Measurements from ENCODE around the gene HSFX4. TPM values are rescaled to one million over a fixed set of nuclear protein-coding genes. Genes with fewer than 3 reads are reported as not detected.

The HSFX4 gene
- total RNA-seq, 1 donor from 2014 or later = not detected

DNA sequence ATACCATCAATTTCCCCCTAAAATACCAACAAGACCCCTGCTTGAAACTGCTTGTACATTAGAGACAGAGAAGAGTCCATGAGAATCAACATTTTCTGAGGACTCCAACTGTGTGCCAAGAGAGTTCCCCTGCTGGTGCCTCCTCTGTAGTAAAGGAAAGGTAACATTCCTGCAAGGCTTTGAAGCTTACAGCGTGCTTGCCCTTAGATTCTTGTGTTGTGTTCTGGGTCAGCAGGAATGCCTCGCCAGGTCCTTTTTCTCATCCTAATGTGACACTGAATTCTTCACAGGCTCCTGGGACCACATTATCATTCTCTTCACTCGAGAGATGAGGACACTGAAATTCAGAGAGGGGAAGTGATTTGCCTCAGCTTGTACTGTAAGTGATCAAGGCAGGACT, 18.6 kb downstream of the HSFX4 start:
- no peaks in the 10 kb centered on the region for H3K27me3 ChIP-seq
- Mint-ChIP-seq H3K4me3 (no peak overlapping the region), H3K36me3 (no peaks in the 10 kb centered on the region)

DNA sequence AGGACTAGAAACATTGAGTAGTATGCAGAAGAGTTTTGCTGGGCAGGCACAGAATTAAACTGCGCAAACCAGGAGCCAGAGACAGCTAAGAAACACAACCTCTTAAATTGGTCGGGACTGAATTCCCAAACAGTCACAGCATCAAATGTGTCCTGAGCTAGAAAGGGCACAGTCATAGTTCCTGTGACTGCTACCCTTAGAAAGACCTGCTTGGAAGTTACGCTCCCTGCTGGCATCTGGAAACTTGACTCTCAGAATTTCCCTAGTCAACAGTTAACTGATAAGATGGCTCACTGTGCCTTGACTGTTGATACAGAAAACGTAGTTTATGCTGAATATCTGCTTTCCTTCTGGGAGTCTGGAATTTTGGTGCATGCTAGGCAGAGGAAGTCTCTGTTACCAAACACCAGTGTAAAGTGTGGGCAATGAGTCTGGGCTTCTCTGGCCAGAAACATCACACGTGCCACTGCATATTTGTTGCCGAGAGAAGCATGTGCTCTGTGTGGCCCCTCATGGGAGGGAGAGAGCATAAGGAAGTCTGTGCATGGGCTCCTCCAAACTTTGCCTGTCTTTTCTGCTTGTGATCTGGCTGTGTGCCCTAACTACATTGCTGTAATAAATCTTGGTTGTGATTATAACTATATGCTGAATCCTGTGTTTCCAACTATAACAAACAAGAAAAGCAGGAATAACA, 20.5 kb downstream of the HSFX4 start:
- no peak overlapping the region for H3K4me3 ChIP-seq
- TF ChIP-seq, protein P1, sequence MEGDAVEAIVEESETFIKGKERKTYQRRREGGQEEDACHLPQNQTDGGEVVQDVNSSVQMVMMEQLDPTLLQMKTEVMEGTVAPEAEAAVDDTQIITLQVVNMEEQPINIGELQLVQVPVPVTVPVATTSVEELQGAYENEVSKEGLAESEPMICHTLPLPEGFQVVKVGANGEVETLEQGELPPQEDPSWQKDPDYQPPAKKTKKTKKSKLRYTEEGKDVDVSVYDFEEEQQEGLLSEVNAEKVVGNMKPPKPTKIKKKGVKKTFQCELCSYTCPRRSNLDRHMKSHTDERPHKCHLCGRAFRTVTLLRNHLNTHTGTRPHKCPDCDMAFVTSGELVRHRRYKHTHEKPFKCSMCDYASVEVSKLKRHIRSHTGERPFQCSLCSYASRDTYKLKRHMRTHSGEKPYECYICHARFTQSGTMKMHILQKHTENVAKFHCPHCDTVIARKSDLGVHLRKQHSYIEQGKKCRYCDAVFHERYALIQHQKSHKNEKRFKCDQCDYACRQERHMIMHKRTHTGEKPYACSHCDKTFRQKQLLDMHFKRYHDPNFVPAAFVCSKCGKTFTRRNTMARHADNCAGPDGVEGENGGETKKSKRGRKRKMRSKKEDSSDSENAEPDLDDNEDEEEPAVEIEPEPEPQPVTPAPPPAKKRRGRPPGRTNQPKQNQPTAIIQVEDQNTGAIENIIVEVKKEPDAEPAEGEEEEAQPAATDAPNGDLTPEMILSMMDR (IDR thresholded peaks at IDR 0.05) = no peak
- TF ChIP-seq EZH2phosphoT487 (IDR thresholded peaks at IDR 0.05) (no peak), EZH2 (IDR thresholded peaks at IDR 0.05) (no peak)
- H3K27me3 ChIP-seq = no peaks in the 10 kb centered on the region
- no peaks in the 10 kb centered on the region for H3K4me1 Mint-ChIP-seq
- H3F3A ChIP-seq (ENCODE audit: low read depth) = no peaks in the 10 kb centered on the region
- no peaks in the 10 kb centered on the region for H3K36me3 Mint-ChIP-seq
- H3K27ac Mint-ChIP-seq = no peak overlapping the region
- DNase-seq (ENCODE audit: low spot score) = no peak
- no peak overlapping the region for H3K9ac ChIP-seq
- no peaks in the 10 kb centered on the region for H3K9me3 ChIP-seq (ENCODE audit: low read depth)
- no peak overlapping the region for H3K4me3 Mint-ChIP-seq
- H2AFZ ChIP-seq (replicated peaks) = no peak overlapping the region
- H3K27ac ChIP-seq = no peak overlapping the region
- no peaks in the 10 kb centered on the region for H3K4me1 ChIP-seq
- peaks cover 2% of the 10 kb centered on the region for H3K9me3 Mint-ChIP-seq
- H3K27me3 Mint-ChIP-seq (ENCODE audit: insufficient read depth, low read depth) = no peaks in the 10 kb centered on the region
- no peaks in the 10 kb centered on the region for H4K20me1 ChIP-seq (ENCODE audit: low read depth)
- H3K4me2 ChIP-seq = no peak overlapping the region
- H3K79me2 ChIP-seq (ENCODE audit: low read depth) = no peaks in the 10 kb centered on the region
- H3K36me3 ChIP-seq = no peaks in the 10 kb centered on the region

More for the DNA sequence above, 18.6 kb downstream of the HSFX4 start:
- Histone ChIP-seq H3K36me3 (no peaks in the 10 kb centered on the region), H2AFZ (replicated peaks) (no peak overlapping the region), H3K79me2 (ENCODE audit: low read depth) (no peaks in the 10 kb centered on the region), H3K9me3 (ENCODE audit: low read depth) (no peaks in the 10 kb centered on the region), H3K4me3 (no peak overlapping the region), H3K9ac (no peak overlapping the region), H3K27ac (no peak overlapping the region), H3K4me1 (no peaks in the 10 kb centered on the region), H3K4me2 (no peak overlapping the region), H3F3A (ENCODE audit: low read depth) (no peaks in the 10 kb centered on the region), H4K20me1 (ENCODE audit: low read depth) (no peaks in the 10 kb centered on the region)
- no peaks in the 10 kb centered on the region for H3K4me1 Mint-ChIP-seq
- H3K27ac Mint-ChIP-seq = no peak overlapping the region
- no peak for DNase-seq (ENCODE audit: low spot score)
- no peaks in the 10 kb centered on the region for H3K27me3 Mint-ChIP-seq (ENCODE audit: insufficient read depth, low read depth)
- TF ChIP-seq EZH2phosphoT487 (IDR thresholded peaks at IDR 0.05) = no peak
- TF ChIP-seq, protein P1 (IDR thresholded peaks at IDR 0.05) = no peak
- no peak for TF ChIP-seq EZH2 (IDR thresholded peaks at IDR 0.05)
- H3K9me3 Mint-ChIP-seq = peaks cover 5% of the 10 kb centered on the region

DNA sequence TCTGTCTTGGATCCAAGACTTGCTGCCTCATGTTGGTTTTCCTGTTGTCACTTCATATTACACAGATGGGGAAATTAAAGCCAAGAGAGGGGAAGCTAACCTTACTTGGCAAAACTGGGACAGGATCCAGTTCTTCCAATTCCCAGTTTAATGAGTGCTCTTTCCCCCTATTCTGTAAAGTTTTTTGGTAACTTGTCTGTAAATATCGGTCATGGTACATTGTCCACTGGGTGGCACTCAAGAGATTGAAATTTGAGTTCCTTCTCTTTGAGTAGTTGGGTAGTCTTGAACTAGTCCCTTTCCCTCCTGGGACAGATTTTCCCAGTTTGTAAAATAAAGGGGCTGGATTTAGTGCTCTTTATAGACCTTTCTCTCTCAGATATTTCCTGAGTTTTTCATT, 21.3 kb downstream of the HSFX4 start:
- Mint-ChIP-seq H3K9me3 (peaks cover 2% of the 10 kb centered on the region), H3K27ac (no peak overlapping the region), H3K4me3 (no peak overlapping the region), H3K4me1 (no peaks in the 10 kb centered on the region), H3K27me3 (ENCODE audit: insufficient read depth, low read depth) (no peaks in the 10 kb centered on the region), H3K36me3 (no peaks in the 10 kb centered on the region)
- H3K4me3 ChIP-seq = no peak overlapping the region
- no peaks in the 10 kb centered on the region for H3K27me3 ChIP-seq
- H4K20me1 ChIP-seq (ENCODE audit: low read depth) = no peaks in the 10 kb centered on the region
- no peak overlapping the region for H2AFZ ChIP-seq (replicated peaks)
- DNase-seq (ENCODE audit: low spot score) = peak; percentile 27
- no peak overlapping the region for H3K4me2 ChIP-seq
- no peak overlapping the region for H3K9ac ChIP-seq
- no peaks in the 10 kb centered on the region for H3F3A ChIP-seq (ENCODE audit: low read depth)
- no peaks in the 10 kb centered on the region for H3K4me1 ChIP-seq
- H3K27ac ChIP-seq = no peak overlapping the region
- no peaks in the 10 kb centered on the region for H3K9me3 ChIP-seq (ENCODE audit: low read depth)
- no peaks in the 10 kb centered on the region for H3K79me2 ChIP-seq (ENCODE audit: low read depth)
- H3K36me3 ChIP-seq = no peaks in the 10 kb centered on the region
- TF ChIP-seq EZH2phosphoT487 (IDR thresholded peaks at IDR 0.05) (no peak), EZH2 (IDR thresholded peaks at IDR 0.05) (no peak)
- TF ChIP-seq, protein P1 (IDR thresholded peaks at IDR 0.05) = peak; percentile 50
